C4-2B (cell line): ENCODE measurements around the gene RSPO4.

Source experiments
- CTCF ChIP-seq: fragments of 450-650 bp; conservative IDR thresholded peaks from 2 replicates; pipeline ENCODE4 v1.5.1; 2017; ENCODE audit warnings: mild to moderate bottlenecking
- ZFX ChIP-seq: fragments of 450-650 bp; IDR thresholded peaks from 2 replicates; pipeline ENCODE4 v1.6.1; 2017

GRCh38 chr20:914727-915498 is 87.2 kb downstream of the RSPO4 start:
- TF ChIP-seq CTCF, result no peak
- TF ChIP-seq ZFX, result no peak
